Activated gamma-delta T cell treated with Interleukin-2 at 50 U/mL for 16 hours (primary cell): ENCODE results near the gene FIBIN.
"Not testable (repeated sequence)": the region's sequence is repeated elsewhere in the genome, so short reads cannot be mapped to it uniquely, and the experiment has no call there.

Experiments
- DNase-seq: peaks from one replicate; pipeline ENCODE4 v3.0.0-alpha.2; 2020

The FIBIN gene

GRCh38 chr11:26993965-26994457 is at the start of gene FIBIN:
Gene FIBIN (plus strand): TSS chr11:26994112. CDS start chr11:26994527, 415 bp downstream.
- DNase-seq, result no peak

GRCh38 chr11:26944866-26945664 is 48.8 kb upstream of the FIBIN start:
- no peak for DNase-seq

- DNase-seq, result no peak
These were observed 47.6 kb upstream of the FIBIN start for GRCh38 chr11:26946257-26946716.

GRCh38 chr11:26947379-26947844 is 46.5 kb upstream of the FIBIN start:
- no peak for DNase-seq

GRCh38 chr11:26947904-26948639 is 45.8 kb upstream of the FIBIN start:
- DNase-seq, result no peak

- no peak for DNase-seq
These were observed 45.0 kb upstream of the FIBIN start for GRCh38 chr11:26948881-26949280.

GRCh38 chr11:26949846-26950245 is 44.1 kb upstream of the FIBIN start:
- DNase-seq, result no peak

GRCh38 chr11:26950260-26950719 is 43.6 kb upstream of the FIBIN start:
- no peak for DNase-seq

- no peak for DNase-seq
These were observed 42.0 kb upstream of the FIBIN start for GRCh38 chr11:26951809-26952515.

- DNase-seq, result no peak
These were observed 40.0 kb upstream of the FIBIN start for GRCh38 chr11:26953770-26954392.

GRCh38 chr11:26958005-26958701 is 35.8 kb upstream of the FIBIN start:
- DNase-seq, result no peak

- no peak for DNase-seq
These were observed 35.2 kb upstream of the FIBIN start for GRCh38 chr11:26958702-26959049.

- no peak for DNase-seq
These were observed 33.6 kb upstream of the FIBIN start for GRCh38 chr11:26960281-26960680.

GRCh38 chr11:26963764-26964163 is 30.1 kb upstream of the FIBIN start:
- no peak for DNase-seq

- DNase-seq, result no peak
These were observed 29.6 kb upstream of the FIBIN start for GRCh38 chr11:26964339-26964738.

- not testable (repeated sequence) for DNase-seq
These were observed 28.9 kb upstream of the FIBIN start for GRCh38 chr11:26964847-26965485.

GRCh38 chr11:26971961-26972360 is 22.0 kb upstream of the FIBIN start:
- no peak for DNase-seq

GRCh38 chr11:26974069-26974783 is 19.7 kb upstream of the FIBIN start:
- no peak for DNase-seq

GRCh38 chr11:26974996-26975395 is 18.9 kb upstream of the FIBIN start:
- DNase-seq, result no peak

GRCh38 chr11:26976389-26976788 is 17.5 kb upstream of the FIBIN start:
- no peak for DNase-seq

GRCh38 chr11:26977209-26977608 is 16.7 kb upstream of the FIBIN start:
- DNase-seq, result not testable (repeated sequence)
